ENCODE results near the gene NCF2. TPM values are rescaled to one million over a fixed set of nuclear protein-coding genes. Genes with fewer than 3 reads are reported as not detected.

Gene NCF2
- total RNA-seq, 2 donors from 2014 or later = 22.6 to 29.5 TPM

DNA sequence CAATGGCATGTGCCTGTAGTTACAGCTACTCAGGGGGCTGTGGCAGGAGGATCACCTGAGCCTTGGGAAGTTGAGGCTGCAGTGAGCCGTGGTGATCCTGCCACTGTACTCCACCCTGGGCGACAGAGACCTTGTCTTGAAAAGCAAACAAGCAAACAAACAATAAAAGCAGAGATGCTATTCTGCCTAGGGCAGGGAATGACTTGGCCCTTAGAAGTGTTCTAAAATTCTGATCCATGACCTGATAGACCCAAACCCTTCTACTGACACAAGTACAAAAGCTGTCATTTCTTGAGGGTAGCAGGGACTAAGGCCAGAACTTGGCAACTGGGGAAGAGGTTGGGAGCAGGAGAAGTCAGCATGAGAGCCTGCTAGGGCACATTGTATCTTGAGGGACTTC lies 15.6 kb upstream of the NCF2 start:
- ATAC-seq (replicated peaks in 1 of 2) (no peak), DNase-seq (no peak)
- H3K36me3 Mint-ChIP-seq (ENCODE audit: insufficient read depth in 2 of 2) = no peaks in the 10 kb centered on the region
- no peak overlapping the region for H3K4me3 Mint-ChIP-seq
- peaks cover 5% of the 10 kb centered on the region for H3K27me3 Mint-ChIP-seq (ENCODE audit: low read depth)
- no peak overlapping the region for H3K27ac Mint-ChIP-seq
- no peaks in the 10 kb centered on the region for H3K9me3 Mint-ChIP-seq
- no peaks in the 10 kb centered on the region for H3K4me1 Mint-ChIP-seq (ENCODE audit: low read depth)

DNA sequence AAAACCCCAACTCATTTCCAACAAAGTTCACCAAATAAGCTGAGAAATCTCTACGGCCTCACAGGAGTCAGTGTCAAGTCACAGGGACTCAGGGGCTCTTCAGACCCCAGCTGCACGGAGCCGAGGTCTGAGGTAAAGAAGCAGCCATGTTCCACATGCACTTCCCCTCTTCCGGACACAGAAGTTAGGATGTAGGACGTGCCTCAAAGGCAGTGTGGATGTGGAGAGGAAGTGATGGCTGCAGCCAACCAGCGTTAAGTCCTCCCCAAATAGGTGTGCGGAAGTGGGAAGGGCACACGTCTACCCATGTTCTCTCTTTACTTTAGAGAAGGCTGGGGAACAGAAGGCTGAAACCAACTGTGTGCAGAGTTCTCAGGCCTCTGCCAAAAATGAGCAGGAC lies 14.6 kb upstream of the NCF2 start:
- no peak overlapping the region for H3K27ac Mint-ChIP-seq
- no peaks in the 10 kb centered on the region for H3K4me1 Mint-ChIP-seq (ENCODE audit: low read depth)
- DNase-seq (no peak), ATAC-seq (replicated peaks in 1 of 2) (no peak)
- peaks cover 0 to 1% of the 10 kb centered on the region in 2 donors for H3K36me3 Mint-ChIP-seq (ENCODE audit: insufficient read depth in 2 of 2)
- peaks cover 5% of the 10 kb centered on the region for H3K27me3 Mint-ChIP-seq (ENCODE audit: low read depth)
- no peak overlapping the region for H3K4me3 Mint-ChIP-seq
- H3K9me3 Mint-ChIP-seq = no peaks in the 10 kb centered on the region

DNA sequence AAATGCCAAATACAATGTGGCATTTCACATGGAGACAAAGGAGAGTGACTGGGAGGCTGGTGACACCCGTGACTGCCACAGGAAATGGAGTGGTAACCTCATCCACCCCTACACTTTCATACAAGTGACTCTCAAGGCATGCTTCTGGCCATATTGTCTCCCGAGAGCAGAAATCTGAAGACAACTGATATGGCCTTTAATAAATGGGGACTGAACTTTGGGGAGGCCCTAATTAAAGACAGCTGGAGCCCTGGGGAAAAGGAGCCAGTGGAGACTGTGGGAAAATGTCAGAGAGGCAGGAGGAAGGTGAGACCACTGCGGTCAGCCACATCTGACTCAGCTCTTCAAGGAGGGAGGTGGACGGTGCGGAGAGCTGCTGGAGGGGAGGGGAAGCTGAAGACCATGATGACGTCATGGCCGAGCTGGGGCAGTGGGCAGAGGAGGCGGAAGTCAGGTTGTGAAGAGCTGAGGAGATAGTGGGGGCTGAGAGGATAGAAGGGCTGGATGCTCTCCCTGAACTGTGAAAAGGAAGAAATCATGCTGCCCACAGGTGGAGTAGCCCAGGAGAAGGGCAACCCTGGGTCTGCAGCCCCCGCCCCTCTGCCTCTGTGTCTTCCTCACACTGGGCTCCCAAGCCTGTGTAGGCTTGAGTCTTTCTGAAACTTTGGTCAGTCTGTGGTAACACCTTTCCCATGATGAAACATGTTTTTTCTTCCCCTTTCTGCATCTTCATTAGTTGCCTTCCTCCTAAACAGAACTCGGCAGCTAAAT lies 14.0 kb upstream of the NCF2 start:
- Mint-ChIP-seq H3K36me3 (ENCODE audit: insufficient read depth in 2 of 2) (peaks cover 0 to 1% of the 10 kb centered on the region in 2 donors), H3K4me3 (no peak overlapping the region), H3K4me1 (ENCODE audit: low read depth) (no peaks in the 10 kb centered on the region), H3K27ac (no peak overlapping the region), H3K27me3 (ENCODE audit: low read depth) (peaks cover 5% of the 10 kb centered on the region), H3K9me3 (no peaks in the 10 kb centered on the region)
- no peak for DNase-seq
- ATAC-seq (replicated peaks in 1 of 2) = no peak

DNA sequence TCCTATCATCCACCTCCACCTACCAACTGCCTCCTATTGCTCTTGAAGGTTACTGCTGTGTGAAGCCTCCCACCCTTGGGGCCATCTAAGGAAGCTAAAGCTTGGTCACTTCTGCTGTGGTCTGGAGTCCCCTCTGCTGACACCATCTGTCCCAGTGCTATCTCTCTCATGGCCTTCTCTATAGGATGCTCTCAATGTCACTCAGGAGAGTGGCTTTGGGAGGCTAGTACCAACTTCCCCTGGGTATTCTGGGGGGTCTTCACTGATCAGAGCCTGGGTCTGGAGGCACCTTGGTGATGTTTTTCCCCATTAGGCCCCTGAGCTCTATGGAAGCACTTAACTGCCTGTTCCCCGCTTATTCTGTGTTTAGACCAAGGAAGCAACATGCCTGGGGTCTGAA lies 12.3 kb upstream of the NCF2 start:
- Mint-ChIP-seq H3K9me3 (no peaks in the 10 kb centered on the region), H3K4me1 (ENCODE audit: low read depth) (peaks cover 9% of the 10 kb centered on the region), H3K27me3 (ENCODE audit: low read depth) (peaks cover 5% of the 10 kb centered on the region), H3K27ac (no peak overlapping the region), H3K4me3 (no peak overlapping the region), H3K36me3 (ENCODE audit: insufficient read depth in 2 of 2) (peaks cover 0 to 1% of the 10 kb centered on the region in 2 donors)
- DNase-seq = no peak
- ATAC-seq (replicated peaks in 1 of 2) = no peak

DNA sequence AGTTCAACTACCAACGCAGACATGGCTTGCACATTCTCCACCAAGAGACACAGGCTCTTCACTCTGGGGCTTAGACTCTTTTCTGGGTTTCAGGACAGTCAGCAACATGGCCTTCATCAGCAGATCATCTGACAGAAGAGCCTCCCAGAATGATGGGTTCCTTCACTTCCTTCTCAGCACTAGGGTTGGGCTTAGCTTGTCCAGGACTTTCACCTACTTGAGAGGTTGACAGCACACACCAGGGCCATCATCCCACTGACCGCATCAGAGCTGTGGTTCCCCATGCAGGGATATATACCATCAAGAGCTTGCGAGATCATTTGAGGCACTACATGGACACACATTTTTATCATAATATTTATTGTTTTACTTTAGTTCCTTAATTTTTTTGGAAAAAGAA lies 10.4 kb upstream of the NCF2 start:
- Mint-ChIP-seq H3K27ac (no peak overlapping the region), H3K27me3 (ENCODE audit: low read depth) (peaks cover 5% of the 10 kb centered on the region), H3K9me3 (no peaks in the 10 kb centered on the region)

DNA sequence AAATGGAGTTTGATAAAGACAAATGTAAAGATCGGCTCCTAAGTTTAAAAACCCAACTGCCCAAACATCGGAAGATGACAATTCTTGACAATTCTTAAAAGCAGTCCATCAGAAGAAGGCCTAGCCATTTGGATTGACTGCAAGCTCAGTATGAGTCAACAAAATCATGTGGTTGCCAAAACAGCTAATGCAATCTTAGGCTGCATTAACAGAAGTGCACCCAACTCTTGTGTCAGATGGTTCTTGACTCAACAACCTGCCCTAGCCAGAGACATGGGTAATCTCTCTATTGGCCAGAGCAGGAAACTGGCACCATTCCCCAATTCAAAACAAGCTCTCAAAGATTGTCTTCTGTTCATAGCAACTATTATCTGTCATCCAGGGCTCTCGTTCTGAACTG lies 9.9 kb upstream of the NCF2 start:
- Mint-ChIP-seq H3K36me3 (ENCODE audit: insufficient read depth in 2 of 2) (peaks cover 0 to 1% of the 10 kb centered on the region in 2 donors), H3K27me3 (ENCODE audit: low read depth) (peaks cover 5% of the 10 kb centered on the region), H3K27ac (no peak overlapping the region), H3K9me3 (no peaks in the 10 kb centered on the region), H3K4me3 (no peak overlapping the region), H3K4me1 (ENCODE audit: low read depth) (peaks cover 9% of the 10 kb centered on the region)
- peak in 1 of 2 donors; percentile 60 for ATAC-seq (replicated peaks in 1 of 2)
- no peak for DNase-seq

More for the DNA sequence above, 10.4 kb upstream of the NCF2 start:
- ATAC-seq (replicated peaks in 1 of 2) (no peak), DNase-seq (no peak)
- no peak overlapping the region for H3K4me3 Mint-ChIP-seq
- peaks cover 9% of the 10 kb centered on the region for H3K4me1 Mint-ChIP-seq (ENCODE audit: low read depth)
- peaks cover 0 to 1% of the 10 kb centered on the region in 2 donors for H3K36me3 Mint-ChIP-seq (ENCODE audit: insufficient read depth in 2 of 2)

DNA sequence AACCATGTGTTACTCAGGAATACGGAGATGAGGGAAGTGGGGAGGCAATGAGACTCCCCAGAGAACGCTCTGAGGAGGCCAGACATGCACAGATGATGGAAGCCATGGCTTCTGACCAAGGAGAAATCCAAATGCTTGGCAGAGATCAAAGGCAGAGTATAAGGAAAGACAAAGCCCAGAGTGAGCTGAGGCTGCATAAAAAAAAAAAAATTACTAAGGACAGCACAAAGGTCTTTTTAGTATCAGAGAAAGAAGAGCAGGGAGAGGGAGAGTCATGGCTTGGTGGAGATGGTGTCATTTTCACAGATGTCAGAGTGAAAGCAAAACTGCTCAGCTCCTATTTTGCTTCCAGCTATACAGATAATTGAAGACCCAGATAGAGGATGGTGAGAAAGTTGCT lies 8.1 kb upstream of the NCF2 start:
- H3K27ac Mint-ChIP-seq = peak overlapping the region; percentile 11
- ATAC-seq (replicated peaks in 1 of 2) (peak; percentile 44 to 58), DNase-seq (no peak)
- H3K36me3 Mint-ChIP-seq (ENCODE audit: insufficient read depth in 2 of 2) = peaks cover 0 to 1% of the 10 kb centered on the region in 2 donors
- H3K4me3 Mint-ChIP-seq = peak overlapping the region in 1 of 2 donors; percentile 27
- no peaks in the 10 kb centered on the region for H3K9me3 Mint-ChIP-seq
- H3K27me3 Mint-ChIP-seq (ENCODE audit: low read depth) = peaks cover 5% of the 10 kb centered on the region
- H3K4me1 Mint-ChIP-seq (ENCODE audit: low read depth) = peaks cover 14% of the 10 kb centered on the region

DNA sequence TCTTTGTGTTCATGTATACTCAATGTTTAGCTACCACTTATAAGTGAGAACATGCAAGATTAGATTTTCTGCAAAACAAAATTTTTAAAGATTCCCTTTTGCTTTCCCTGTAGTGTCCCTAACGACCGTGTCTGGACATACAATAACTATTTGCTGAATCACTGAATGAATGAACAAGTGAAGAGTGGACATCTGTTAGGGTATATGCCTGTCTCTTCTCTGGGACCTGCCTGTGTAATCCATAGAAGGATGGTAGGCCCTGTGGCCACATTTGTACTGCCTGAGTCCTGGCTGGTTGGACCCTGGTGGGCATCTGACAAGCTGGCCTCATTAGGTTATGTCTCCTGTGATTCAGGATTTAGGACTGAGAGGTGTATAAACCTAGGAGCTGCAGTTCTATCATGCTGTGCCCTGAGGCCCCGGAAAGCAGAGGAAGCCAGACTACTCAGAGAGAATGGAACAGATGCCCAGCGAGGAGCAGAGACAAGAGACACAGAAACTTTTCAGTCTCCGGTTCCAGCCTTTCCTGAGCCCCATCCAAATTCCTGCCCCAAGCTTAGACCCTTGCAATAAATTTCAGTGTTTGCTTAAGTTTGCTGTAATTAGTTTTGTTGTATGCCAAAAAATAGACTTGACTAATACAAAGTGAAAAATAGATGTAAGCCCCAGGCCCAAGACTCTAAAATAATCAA lies 7.5 kb upstream of the NCF2 start:
- H3K27ac Mint-ChIP-seq = peak overlapping the region; percentile 11
- peaks cover 0 to 1% of the 10 kb centered on the region in 2 donors for H3K36me3 Mint-ChIP-seq (ENCODE audit: insufficient read depth in 2 of 2)
- H3K9me3 Mint-ChIP-seq = no peaks in the 10 kb centered on the region
- peak overlapping the region in 1 of 2 donors; percentile 27 for H3K4me3 Mint-ChIP-seq
- ATAC-seq (replicated peaks in 1 of 2) (no peak), DNase-seq (no peak)
- peaks cover 5% of the 10 kb centered on the region for H3K27me3 Mint-ChIP-seq (ENCODE audit: low read depth)
- peaks cover 20% of the 10 kb centered on the region for H3K4me1 Mint-ChIP-seq (ENCODE audit: low read depth)

DNA sequence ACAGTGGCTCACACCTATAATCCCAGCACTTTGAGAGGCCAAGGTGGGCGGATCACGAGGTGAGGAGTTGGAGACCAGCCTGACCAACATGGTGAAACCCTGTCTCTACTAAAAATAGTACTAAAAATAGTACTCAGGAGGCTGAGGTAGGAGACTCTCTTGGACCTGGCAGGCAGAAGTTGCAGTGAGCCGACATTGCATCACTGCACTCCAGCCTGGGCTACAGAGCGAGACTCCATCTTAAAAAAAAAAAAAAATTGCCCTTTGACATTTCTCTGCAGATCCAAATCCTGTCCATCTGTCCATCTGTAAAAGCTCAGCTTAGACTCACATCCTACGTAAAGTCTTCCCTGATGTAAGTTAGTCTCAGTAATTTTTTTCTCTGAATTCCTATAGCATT lies 6.2 kb upstream of the NCF2 start:
- peaks cover 0 to 1% of the 10 kb centered on the region in 2 donors for H3K36me3 Mint-ChIP-seq (ENCODE audit: insufficient read depth in 2 of 2)
- no peak for DNase-seq
- H3K27me3 Mint-ChIP-seq (ENCODE audit: low read depth) = no peaks in the 10 kb centered on the region
- H3K4me3 Mint-ChIP-seq = no peak overlapping the region
- H3K27ac Mint-ChIP-seq = no peak overlapping the region
- ATAC-seq (replicated peaks in 1 of 2) = no peak
- H3K9me3 Mint-ChIP-seq = no peaks in the 10 kb centered on the region
- H3K4me1 Mint-ChIP-seq (ENCODE audit: low read depth) = peaks cover 30% of the 10 kb centered on the region

DNA sequence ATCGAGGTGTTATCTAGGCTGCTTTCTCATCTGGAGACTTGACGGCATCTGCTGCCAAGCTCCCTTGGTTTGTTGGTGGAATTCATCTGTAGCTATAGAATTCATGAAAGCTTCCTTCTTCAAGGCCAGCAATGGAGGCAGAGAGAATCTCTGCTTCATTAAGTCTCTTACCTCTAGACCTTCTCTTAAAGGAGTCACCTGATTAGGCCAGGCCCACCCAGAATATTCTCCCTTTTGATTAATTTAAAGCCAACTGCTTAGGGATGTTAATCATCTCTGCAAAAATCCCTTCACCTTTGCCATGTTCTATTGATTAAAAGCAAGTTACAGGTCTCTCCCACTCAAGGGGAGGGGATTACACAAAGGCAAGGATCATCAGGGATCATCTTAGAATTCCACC lies 5.3 kb upstream of the NCF2 start:
- H3K36me3 Mint-ChIP-seq (ENCODE audit: insufficient read depth in 2 of 2) = no peaks in the 10 kb centered on the region
- H3K9me3 Mint-ChIP-seq = no peaks in the 10 kb centered on the region
- H3K27ac Mint-ChIP-seq = no peak overlapping the region
- no peak for ATAC-seq (replicated peaks in 1 of 2)
- peaks cover 40% of the 10 kb centered on the region for H3K4me1 Mint-ChIP-seq (ENCODE audit: low read depth)
- no peak overlapping the region for H3K4me3 Mint-ChIP-seq
- DNase-seq = no peak
- no peaks in the 10 kb centered on the region for H3K27me3 Mint-ChIP-seq (ENCODE audit: low read depth)

DNA sequence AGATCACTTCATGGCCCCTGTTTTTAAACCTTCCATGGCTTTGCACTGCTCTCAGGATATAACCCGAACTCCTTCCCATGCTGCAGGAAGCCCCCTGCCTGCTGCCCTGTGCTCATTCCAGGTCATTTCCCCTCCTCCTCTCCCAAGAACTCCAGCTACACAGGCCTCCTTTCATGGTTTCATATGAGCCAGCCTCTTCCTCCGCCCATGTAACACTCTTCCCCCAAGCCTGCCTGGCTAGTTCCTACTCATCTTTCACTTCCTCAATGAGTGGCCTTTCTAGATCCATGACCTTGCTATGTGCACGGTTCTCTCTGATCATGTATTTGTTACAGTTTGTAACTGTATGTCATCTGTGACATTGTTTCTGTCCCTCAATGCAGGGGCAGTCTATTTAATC lies 3.1 kb upstream of the NCF2 start:
- no peaks in the 10 kb centered on the region for H3K27me3 Mint-ChIP-seq (ENCODE audit: low read depth)
- ATAC-seq (replicated peaks in 1 of 2) (no peak), DNase-seq (no peak)
- no peaks in the 10 kb centered on the region for H3K36me3 Mint-ChIP-seq (ENCODE audit: insufficient read depth in 2 of 2)
- H3K27ac Mint-ChIP-seq = no peak overlapping the region
- H3K9me3 Mint-ChIP-seq = no peaks in the 10 kb centered on the region
- peaks cover 56% of the 10 kb centered on the region for H3K4me1 Mint-ChIP-seq (ENCODE audit: low read depth)
- peak overlapping the region in 1 of 2 donors; percentile 2 for H3K4me3 Mint-ChIP-seq

DNA sequence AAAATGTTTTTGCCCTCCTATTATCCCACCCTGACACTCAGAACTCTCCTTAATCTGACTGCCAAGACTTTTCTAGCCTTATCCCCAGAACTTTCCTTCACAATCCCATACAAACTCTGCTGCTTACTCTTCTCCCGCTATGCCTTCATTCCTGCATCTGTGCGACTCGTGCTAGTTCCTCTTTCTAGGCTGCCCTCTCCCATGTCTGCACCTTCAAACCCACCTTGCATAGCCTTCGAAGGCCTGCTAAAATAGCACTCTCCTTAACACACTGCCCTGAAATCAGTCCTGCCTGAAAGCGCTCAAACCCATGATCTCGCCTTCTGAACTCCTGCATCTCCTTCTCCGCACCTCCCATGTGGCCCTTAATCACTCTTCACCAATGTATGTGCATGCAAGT lies 2.5 kb upstream of the NCF2 start:
- Mint-ChIP-seq H3K9me3 (no peaks in the 10 kb centered on the region), H3K4me3 (no peak overlapping the region), H3K27me3 (ENCODE audit: low read depth) (no peaks in the 10 kb centered on the region), H3K4me1 (ENCODE audit: low read depth) (peaks cover 51% of the 10 kb centered on the region), H3K36me3 (ENCODE audit: insufficient read depth in 2 of 2) (no peaks in the 10 kb centered on the region), H3K27ac (no peak overlapping the region)
- DNase-seq (no peak), ATAC-seq (replicated peaks in 1 of 2) (no peak)

DNA sequence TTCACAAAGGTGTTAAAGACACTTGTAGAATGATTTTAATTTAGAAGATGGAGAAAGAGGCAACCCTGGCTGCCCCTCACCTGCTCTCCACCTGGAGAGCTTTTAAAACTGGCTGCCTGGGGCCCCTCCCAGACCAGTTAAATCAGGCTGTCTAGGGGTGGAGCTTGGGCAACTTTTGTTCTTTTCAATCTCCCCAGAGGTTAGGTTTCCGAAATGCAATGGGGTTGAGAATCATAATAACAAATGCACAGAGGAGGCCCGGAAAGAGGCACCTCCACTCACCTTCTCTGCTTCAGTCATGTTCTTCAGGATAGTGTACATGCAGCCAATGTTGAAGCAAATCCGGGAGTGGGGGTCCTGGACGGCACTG lies 400 bp downstream of the NCF2 start:
- peak overlapping the region; percentile 65 to 89 for H3K4me3 Mint-ChIP-seq
- no peaks in the 10 kb centered on the region for H3K9me3 Mint-ChIP-seq
- H3K4me1 Mint-ChIP-seq (ENCODE audit: low read depth) = peaks cover 55% of the 10 kb centered on the region
- H3K27ac Mint-ChIP-seq = peak overlapping the region; percentile 83
- no peaks in the 10 kb centered on the region for H3K27me3 Mint-ChIP-seq (ENCODE audit: low read depth)
- H3K36me3 Mint-ChIP-seq (ENCODE audit: insufficient read depth in 2 of 2) = no peaks in the 10 kb centered on the region
- ATAC-seq (replicated peaks in 1 of 2) (peak; percentile 2 to 10), DNase-seq (no peak)

All from activated T-cell treated with anti-CD3 and anti-CD28 coated beads, Interleukin-2, amount 50 U/mL, for 72 hours (primary cell).